Esophagus (tissue), 2 donors: Measurements from ENCODE around the gene SPHKAP. TPM values are rescaled to one million over a fixed set of nuclear protein-coding genes. Genes with fewer than 3 reads are reported as not detected.

Experiments used
- H3K27ac ChIP-seq, 2 donors: one replicate each; pipeline ENCODE4 v1.5.1; 2013; ENCODE audit warnings: low read depth in 2 of 2, mild to moderate bottlenecking in 2 of 2, inconsistent platforms in 1 of 2, low read length in 1 of 2, moderate library complexity in 1 of 2
- H3K27me3 ChIP-seq, 2 donors: one replicate each; pipeline ENCODE4 v1.6.1; 2013; ENCODE audit warnings: low read length in 2 of 2, control low read depth in 1 of 2, mild to moderate bottlenecking in 1 of 2; ENCODE audit not compliant: insufficient read depth in 2 of 2, control insufficient read depth in 1 of 2
- H3K36me3 ChIP-seq, 2 donors: one replicate each; pipeline ENCODE4 v1.6.1; 2013; ENCODE audit warnings: low read length in 1 of 2; ENCODE audit not compliant: control insufficient read depth in 2 of 2, insufficient read depth in 2 of 2
- H3K4me1 ChIP-seq, 2 donors: one replicate each; pipeline ENCODE4 v1.6.1; 2013; ENCODE audit warnings: low read length in 1 of 2; ENCODE audit not compliant: control insufficient read depth in 2 of 2, insufficient read depth in 2 of 2
- H3K4me3 ChIP-seq, 2 donors: one replicate each; pipeline ENCODE4 v1.5.1; 2013; ENCODE audit warnings: low read length in 2 of 2, mild to moderate bottlenecking in 2 of 2, low read depth in 1 of 2, moderate library complexity in 1 of 2
- H3K9me3 ChIP-seq, 2 donors: one replicate each; pipeline ENCODE4 v1.6.1; 2013; ENCODE audit warnings: mild to moderate bottlenecking in 2 of 2, low read depth in 1 of 2, low read length in 1 of 2, moderate library complexity in 1 of 2; ENCODE audit not compliant: control insufficient read depth in 2 of 2, insufficient read depth in 1 of 2
- WGBS, 2 donors: extraction: QIAGEN DNeasy Blood & Tissue Kit; methylation state at CpG; one replicate each; pipeline ENCODE4 v1.1.7; 2013; 5-methylcytosine and 5-hydroxymethylcytosine counted together
- polyA plus RNA-seq, 2 donors: library from polyadenylated mRNA; stranded (reverse); fragments of 200-250 nt; gene quantifications; one replicate each; pipeline ENCODE4 v1.2.3, GENCODE V29; 2013
- donor health status: healthy with polysubstance abuse.
- donor health status: Bipolar disorder and iron deficiency.

SPHKAP gene
- polyA plus RNA-seq, 2 donors: not detected

- Histone ChIP-seq H3K27me3 (no peaks in the 10 kb centered on the region), H3K4me3 (no peak overlapping the region), H3K9me3 (no peaks in the 10 kb centered on the region), H3K27ac (no peak overlapping the region), H3K4me1 (no peaks in the 10 kb centered on the region), H3K36me3 (no peaks in the 10 kb centered on the region)
- WGBS, 2 donors: 58 to 64% methylated on average over 2 of the region's 2 CpGs
Measured at GRCh38 chr2:227932403-227932802, 249.1 kb downstream of the SPHKAP start.

GRCh38 chr2:227932001-227932400, 249.5 kb downstream of the SPHKAP start:
- Histone ChIP-seq H3K27me3 (no peaks in the 10 kb centered on the region), H3K9me3 (no peaks in the 10 kb centered on the region), H3K36me3 (no peaks in the 10 kb centered on the region), H3K4me3 (no peak overlapping the region), H3K27ac (no peak overlapping the region), H3K4me1 (no peaks in the 10 kb centered on the region)
- WGBS, 2 donors: 85 to 87% methylated on average over 6 of the region's 6 CpGs
